GM10248 (cell line): ENCODE measurements around the gene GATAD2A.

Experiments used
- CTCF ChIA-PET: fragments of 300-600 bp; sonication (Branson Sonifier 250); formaldehyde crosslinking; extraction: SDS; loops from one replicate; lab custom pipeline; 2021; ENCODE audit warnings: antibody characterized with exemption; lab: Yijun Ruan, JAX
- POLR2A ChIA-PET: fragments of 350-650 bp; sonication (Branson Sonifier 250); formaldehyde crosslinking; extraction: SDS; loops from one replicate; lab custom pipeline; 2020; ENCODE audit warnings: antibody characterized with exemption; lab: Yijun Ruan, JAX
- DNase-seq: peaks from one replicate; pipeline ENCODE4 v3.0.0; 2012; ENCODE audit errors: extremely low spot score
- CTCF ChIP-seq: IDR thresholded peaks from 2 replicates; pipeline ENCODE4 v1.5.1; 2012; ENCODE audit warnings: mild to moderate bottlenecking, low read depth; ENCODE audit errors: extremely low read depth, missing control alignments, control extremely low read depth

Gene GATAD2A

GRCh38 chr19:19526581-19527370 is 121.3 kb downstream of the GATAD2A start:
- TF ChIP-seq CTCF: no peak
- peak; percentile 60 for DNase-seq
- CTCF ChIA-PET: interaction anchor here (14.9 kb wide), 1 partner anchor 24 kb away, joined by 251 read pairs; no protein-coding TSS in a partner anchor
- POLR2A ChIA-PET: no interaction called here

- POLR2A ChIA-PET: no interaction called here
- no peak for DNase-seq
- no peak for TF ChIP-seq CTCF
- CTCF ChIA-PET: interaction anchor here (14.9 kb wide), 1 partner anchor 23 kb away, joined by 251 read pairs; no protein-coding TSS in a partner anchor
Observed at GRCh38 chr19:19527371-19527656, 121.8 kb downstream of the GATAD2A start.

GRCh38 chr19:19527674-19528625 is 122.5 kb downstream of the GATAD2A start:
- POLR2A ChIA-PET: no interaction called here
- no peak for DNase-seq
- TF ChIP-seq CTCF: no peak
- CTCF ChIA-PET: interaction anchor here (1.0 to 14.9 kb wide), 2 partner anchors 23 to 122 kb away, joined by 3 to 251 read pairs; partner anchors contain the start of gene GATAD2A

GRCh38 chr19:19528721-19529490 is 123.4 kb downstream of the GATAD2A start, which contains the start of gene YJEFN3:
YJEFN3 (plus strand) TSS chr19:19528911; CDS start chr19:19528933, 22 bp downstream.
- CTCF ChIA-PET: interaction anchor here (1.0 to 14.9 kb wide), 4 partner anchors 12 to 123 kb away, joined by 3 to 251 read pairs (median 4); partner anchors contain the start of genes GATAD2A and GMIP
- POLR2A ChIA-PET: no interaction called here
- no peak for TF ChIP-seq CTCF
- DNase-seq: no peak

- no peak for DNase-seq
- TF ChIP-seq CTCF: no peak
- CTCF ChIA-PET: interaction anchor here (0.7 to 14.9 kb wide), 8 partner anchors 10 to 246 kb away, joined by 3 to 251 read pairs (median 4); partner anchors contain the start of gene GMIP
- POLR2A ChIA-PET: no interaction called here
Observed at GRCh38 chr19:19529783-19530422, 124.4 kb downstream of the GATAD2A start.
